ENCODE data around the gene ARMC8.

Gene ARMC8

GRCh38 chr3:138308783-138309182 is 121.7 kb downstream of the ARMC8 start:
- H3K9ac ChIP-seq (ENCODE audit: low read depth, low read length): no peak overlapping the region
- H3K27me3 ChIP-seq (ENCODE audit: insufficient read depth, low read length, poor library complexity): peaks cover 4% of the 10 kb centered on the region
- H2AFZ ChIP-seq (ENCODE audit: low read depth, low read length): no peak overlapping the region
- TF ChIP-seq EZH2 (IDR thresholded peaks at IDR 0.05; ENCODE audit: borderline replicate concordance, low read depth, low read length, severe bottlenecking): no peak
- TF ChIP-seq, protein P1, sequence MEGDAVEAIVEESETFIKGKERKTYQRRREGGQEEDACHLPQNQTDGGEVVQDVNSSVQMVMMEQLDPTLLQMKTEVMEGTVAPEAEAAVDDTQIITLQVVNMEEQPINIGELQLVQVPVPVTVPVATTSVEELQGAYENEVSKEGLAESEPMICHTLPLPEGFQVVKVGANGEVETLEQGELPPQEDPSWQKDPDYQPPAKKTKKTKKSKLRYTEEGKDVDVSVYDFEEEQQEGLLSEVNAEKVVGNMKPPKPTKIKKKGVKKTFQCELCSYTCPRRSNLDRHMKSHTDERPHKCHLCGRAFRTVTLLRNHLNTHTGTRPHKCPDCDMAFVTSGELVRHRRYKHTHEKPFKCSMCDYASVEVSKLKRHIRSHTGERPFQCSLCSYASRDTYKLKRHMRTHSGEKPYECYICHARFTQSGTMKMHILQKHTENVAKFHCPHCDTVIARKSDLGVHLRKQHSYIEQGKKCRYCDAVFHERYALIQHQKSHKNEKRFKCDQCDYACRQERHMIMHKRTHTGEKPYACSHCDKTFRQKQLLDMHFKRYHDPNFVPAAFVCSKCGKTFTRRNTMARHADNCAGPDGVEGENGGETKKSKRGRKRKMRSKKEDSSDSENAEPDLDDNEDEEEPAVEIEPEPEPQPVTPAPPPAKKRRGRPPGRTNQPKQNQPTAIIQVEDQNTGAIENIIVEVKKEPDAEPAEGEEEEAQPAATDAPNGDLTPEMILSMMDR (IDR thresholded peaks at IDR 0.05; ENCODE audit: borderline replicate concordance, extremely low read depth, low read length, poor library complexity, severe bottlenecking): no peak
- no peaks in the 10 kb centered on the region for H4K20me1 ChIP-seq (ENCODE audit: insufficient read depth, low read length)
- no peaks in the 10 kb centered on the region for H3K79me2 ChIP-seq (ENCODE audit: insufficient read depth, low read length)
- no peak overlapping the region for H3K4me3 ChIP-seq (ENCODE audit: low read depth in 1 of 2, low read length in 2 of 2)
- H3K4me2 ChIP-seq (ENCODE audit: insufficient read depth, low read length): no peak overlapping the region
- no peak for DNase-seq
- H3K36me3 ChIP-seq (ENCODE audit: insufficient read depth, low read length): no peaks in the 10 kb centered on the region
- H3K27ac ChIP-seq (ENCODE audit: low read length): no peak overlapping the region
- H3K4me1 ChIP-seq (ENCODE audit: insufficient read depth, low read length): no peaks in the 10 kb centered on the region
- no peak for ATAC-seq (ENCODE audit: insufficient read depth, low read depth)
- peaks cover 10% of the 10 kb centered on the region for H3K9me3 ChIP-seq (ENCODE audit: insufficient read depth, low read length, severe bottlenecking)

DNA sequence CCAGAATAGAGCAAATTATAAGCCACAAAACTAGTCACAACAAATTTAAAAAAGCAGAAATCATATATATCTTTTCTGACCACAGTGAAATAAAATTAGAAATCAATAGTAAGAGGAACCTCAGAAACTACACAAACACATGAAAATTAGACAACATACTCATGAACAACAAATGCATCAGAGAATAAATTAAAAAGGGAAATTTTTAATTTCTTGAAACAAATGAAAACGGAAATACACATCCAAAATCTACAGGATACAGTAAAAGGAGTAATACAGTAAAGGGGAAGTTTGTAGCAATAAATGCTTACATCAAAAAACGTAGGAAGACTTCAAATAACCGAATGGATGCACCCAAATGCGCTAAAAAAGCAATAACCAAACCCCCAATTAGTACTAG is 123.4 kb downstream of the ARMC8 start:
- no peaks in the 10 kb centered on the region for H3K4me1 ChIP-seq (ENCODE audit: insufficient read depth, low read length)
- H4K20me1 ChIP-seq (ENCODE audit: insufficient read depth, low read length): no peaks in the 10 kb centered on the region
- no peak overlapping the region for H3K4me3 ChIP-seq (ENCODE audit: low read depth in 1 of 2, low read length in 2 of 2)
- H2AFZ ChIP-seq (ENCODE audit: low read depth, low read length): no peak overlapping the region
- ATAC-seq (ENCODE audit: insufficient read depth, low read depth) (no peak), DNase-seq (no peak)
- peaks cover 4% of the 10 kb centered on the region for H3K27me3 ChIP-seq (ENCODE audit: insufficient read depth, low read length, poor library complexity)
- no peaks in the 10 kb centered on the region for H3K36me3 ChIP-seq (ENCODE audit: insufficient read depth, low read length)
- no peak for TF ChIP-seq EZH2 (IDR thresholded peaks at IDR 0.05; ENCODE audit: borderline replicate concordance, low read depth, low read length, severe bottlenecking)
- TF ChIP-seq, protein P1 (IDR thresholded peaks at IDR 0.05; ENCODE audit: borderline replicate concordance, extremely low read depth, low read length, poor library complexity, severe bottlenecking): no peak
- H3K79me2 ChIP-seq (ENCODE audit: insufficient read depth, low read length): no peaks in the 10 kb centered on the region
- peaks cover 10% of the 10 kb centered on the region for H3K9me3 ChIP-seq (ENCODE audit: insufficient read depth, low read length, severe bottlenecking)
- no peak overlapping the region for H3K9ac ChIP-seq (ENCODE audit: low read depth, low read length)
- no peak overlapping the region for H3K27ac ChIP-seq (ENCODE audit: low read length)
- H3K4me2 ChIP-seq (ENCODE audit: insufficient read depth, low read length): no peak overlapping the region

GRCh38 chr3:138314751-138315150 is 127.7 kb downstream of the ARMC8 start:
- no peaks in the 10 kb centered on the region for H3K36me3 ChIP-seq (ENCODE audit: insufficient read depth, low read length)
- TF ChIP-seq EZH2 (IDR thresholded peaks at IDR 0.05; ENCODE audit: borderline replicate concordance, low read depth, low read length, severe bottlenecking): no peak
- H3K4me3 ChIP-seq (ENCODE audit: low read depth in 1 of 2, low read length in 2 of 2): no peak overlapping the region
- H3K4me1 ChIP-seq (ENCODE audit: insufficient read depth, low read length): no peaks in the 10 kb centered on the region
- no peak overlapping the region for H3K27ac ChIP-seq (ENCODE audit: low read length)
- no peaks in the 10 kb centered on the region for H3K79me2 ChIP-seq (ENCODE audit: insufficient read depth, low read length)
- H3K4me2 ChIP-seq (ENCODE audit: insufficient read depth, low read length): no peak overlapping the region
- ATAC-seq (ENCODE audit: insufficient read depth, low read depth) (no peak), DNase-seq (no peak)
- peaks cover 4% of the 10 kb centered on the region for H3K27me3 ChIP-seq (ENCODE audit: insufficient read depth, low read length, poor library complexity)
- no peak overlapping the region for H3K9ac ChIP-seq (ENCODE audit: low read depth, low read length)
- H4K20me1 ChIP-seq (ENCODE audit: insufficient read depth, low read length): no peaks in the 10 kb centered on the region
- H2AFZ ChIP-seq (ENCODE audit: low read depth, low read length): no peak overlapping the region
- H3K9me3 ChIP-seq (ENCODE audit: insufficient read depth, low read length, severe bottlenecking): no peaks in the 10 kb centered on the region

- Histone ChIP-seq H3K9me3 (ENCODE audit: insufficient read depth, low read length, severe bottlenecking) (no peaks in the 10 kb centered on the region), H3K4me3 (ENCODE audit: low read depth in 1 of 2, low read length in 2 of 2) (no peak overlapping the region), H3K36me3 (ENCODE audit: insufficient read depth, low read length) (no peaks in the 10 kb centered on the region), H4K20me1 (ENCODE audit: insufficient read depth, low read length) (no peaks in the 10 kb centered on the region), H3K9ac (ENCODE audit: low read depth, low read length) (no peak overlapping the region), H3K4me2 (ENCODE audit: insufficient read depth, low read length) (no peak overlapping the region), H3K27me3 (ENCODE audit: insufficient read depth, low read length, poor library complexity) (no peaks in the 10 kb centered on the region), H3K27ac (ENCODE audit: low read length) (no peak overlapping the region), H3K4me1 (ENCODE audit: insufficient read depth, low read length) (no peaks in the 10 kb centered on the region), H3K79me2 (ENCODE audit: insufficient read depth, low read length) (no peaks in the 10 kb centered on the region), H2AFZ (ENCODE audit: low read depth, low read length) (no peak overlapping the region)
- ATAC-seq (ENCODE audit: insufficient read depth, low read depth) (no peak), DNase-seq (no peak)
- no peak for TF ChIP-seq EZH2 (IDR thresholded peaks at IDR 0.05; ENCODE audit: borderline replicate concordance, low read depth, low read length, severe bottlenecking)
- TF ChIP-seq, protein P1 (IDR thresholded peaks at IDR 0.05; ENCODE audit: borderline replicate concordance, extremely low read depth, low read length, poor library complexity, severe bottlenecking): no peak
Measured at GRCh38 chr3:138317687-138318086, 130.6 kb downstream of the ARMC8 start.
